SK-N-SH (cell line): ENCODE measurements around the gene GLYR1. TPM values are rescaled to one million over a fixed set of nuclear protein-coding genes. Genes with fewer than 3 reads are reported as not detected.

ENCODE experiments used
- CTCF ChIA-PET: fragments of 300-600, 350-600 bp; formaldehyde crosslinking; extraction: SDS; loops from one replicate; lab custom pipeline; 2021; lab: Yijun Ruan, JAX
- POLR2A ChIA-PET: fragments of 350-600 bp; sonication (Branson Sonifier 250); formaldehyde crosslinking; extraction: SDS; loops from one replicate; lab custom pipeline; 2020; ENCODE audit warnings: antibody characterized with exemption, inconsistent platforms; lab: Yijun Ruan, JAX
- DNase-seq: peaks from one replicate; pipeline ENCODE4 v3.0.0; 2012
- H2AFZ ChIP-seq: fragments of 200-600 bp; sonication (generic); 2 replicates; pipeline ENCODE4 v1.8.1; 2016; ENCODE audit warnings: antibody characterized with exemption, mild to moderate bottlenecking, low read depth
- H3F3A ChIP-seq: fragments of 200-600 bp; sonication (generic); replicated peaks from 2 replicates; pipeline ENCODE3; 2016; ENCODE audit warnings: antibody characterized with exemption, mild to moderate bottlenecking; ENCODE audit not compliant: insufficient read depth
- H3K27ac ChIP-seq, 2 experiments: fragments of 200-500 bp in 1 of 2; fragments of 200-600 bp in 1 of 2; sonication (Bioruptor generic) in 1 of 2; sonication (generic), shearing (Covaris generic) in 1 of 2; 2 replicates each; pipeline versions ENCODE4 v1.5.1 to v1.6.1; 2014 to 2016; ENCODE audit warnings: low read depth in 2 of 2, inconsistent platforms in 1 of 2, low read length in 1 of 2, mild to moderate bottlenecking in 1 of 2, mixed read lengths in 1 of 2
- H3K27me3 ChIP-seq: fragments of 200-600 bp; sonication (generic), shearing (Covaris generic); 2 replicates; pipeline ENCODE4 v1.6.1; 2016; ENCODE audit warnings: mixed run types; ENCODE audit not compliant: insufficient read depth
- H3K36me3 ChIP-seq, 2 experiments: fragments of 200-500 bp in 1 of 2; fragments of 200-600 bp in 1 of 2; sonication (Bioruptor generic) in 1 of 2; sonication (generic) in 1 of 2; replicated peaks in 1 of 2; 2 replicates each; pipeline versions ENCODE3 to v1.5.1; 2014 to 2016; ENCODE audit warnings: low read length in 1 of 2, mild to moderate bottlenecking in 1 of 2; ENCODE audit not compliant: insufficient read depth in 2 of 2, control insufficient read depth in 1 of 2
- H3K4me1 ChIP-seq, 2 experiments: fragments of 200-500 bp in 1 of 2; fragments of 200-600 bp in 1 of 2; sonication (Bioruptor generic) in 1 of 2; sonication (generic), shearing (Covaris generic) in 1 of 2; 2 replicates each; pipeline versions ENCODE4 v1.5.1 to v1.6.1; 2014 to 2016; ENCODE audit warnings: low read depth in 1 of 2, low read length in 1 of 2, mixed run types in 1 of 2; ENCODE audit not compliant: insufficient read depth in 2 of 2, control insufficient read depth in 1 of 2
- H3K4me2 ChIP-seq: fragments of 200-600 bp; sonication (generic), shearing (Covaris generic); 2 replicates; pipeline ENCODE4 v1.6.1; 2017; ENCODE audit warnings: mixed run types
- H3K4me3 ChIP-seq, 2 experiments: fragments of 200-500 bp in 1 of 2; fragments of 200-600 bp in 1 of 2; sonication (Bioruptor generic) in 1 of 2; sonication (generic), shearing (Covaris generic) in 1 of 2; 2 replicates each; pipeline versions ENCODE4 v1.5.1 to v1.8.1; 2014 to 2016; ENCODE audit warnings: low read depth in 2 of 2, inconsistent platforms in 1 of 2, low read length in 1 of 2, mild to moderate bottlenecking in 1 of 2, mixed read lengths in 1 of 2, moderate library complexity in 1 of 2
- H3K79me2 ChIP-seq: fragments of 200-600 bp; sonication (generic); 2 replicates; pipeline ENCODE4 v1.8.1; 2017; ENCODE audit warnings: mild to moderate bottlenecking; ENCODE audit not compliant: insufficient read depth
- H3K9ac ChIP-seq: fragments of 200-600 bp; sonication (generic); 2 replicates; pipeline ENCODE4 v1.6.1; 2017; ENCODE audit warnings: mixed run types
- H3K9me2 ChIP-seq: fragments of 200-600 bp; sonication (generic); 2 replicates; pipeline ENCODE4 v1.6.1; 2017; ENCODE audit warnings: mixed run types
- H3K9me3 ChIP-seq: fragments of 200-600 bp; sonication (generic); 2 replicates; pipeline ENCODE4 v1.6.1; 2017; ENCODE audit warnings: mixed run types, mild to moderate bottlenecking, moderate library complexity
- H4K20me1 ChIP-seq: fragments of 200-600 bp; sonication (generic); 2 replicates; pipeline ENCODE4 v1.6.1; 2017; ENCODE audit warnings: mild to moderate bottlenecking, mixed run types; ENCODE audit not compliant: insufficient read depth
- EZH2phosphoT487 ChIP-seq: fragments of 200-600 bp; sonication (generic); IDR thresholded peaks from 2 replicates; pipeline ENCODE4 v1.6.1; 2017; ENCODE audit warnings: low read depth, mixed run types, mild to moderate bottlenecking, antibody characterized with exemption, moderate library complexity, borderline replicate concordance
- FOXJ3 ChIP-seq: sonication (generic); formaldehyde crosslinking; IDR thresholded peaks from 2 replicates; pipeline ENCODE4 v1.5.1; 2020; ENCODE audit warnings: mild to moderate bottlenecking, missing genetic modification reagents
- FOXM1 ChIP-seq: IDR thresholded peaks from 2 replicates; pipeline ENCODE4 v1.4.0; 2012; ENCODE audit warnings: low read depth, mild to moderate bottlenecking
- GABPA ChIP-seq: IDR thresholded peaks from 2 replicates; pipeline ENCODE4 v1.4.0; 2012; ENCODE audit warnings: low read depth, mild to moderate bottlenecking
- JUND ChIP-seq: IDR thresholded peaks from 2 replicates; pipeline ENCODE4 v1.4.0; 2012
- MEF2A ChIP-seq: IDR thresholded peaks from 2 replicates; pipeline ENCODE4 v1.4.0; 2012; ENCODE audit warnings: low read depth, borderline replicate concordance
- NRF1 ChIP-seq: IDR thresholded peaks from 2 replicates; pipeline ENCODE4 v1.6.1; 2012; ENCODE audit warnings: low read depth, mild to moderate bottlenecking, low read length
- RCOR1 ChIP-seq: fragments of 150-350 bp; IDR thresholded peaks from 2 replicates; pipeline ENCODE4 v1.6.1; 2017; ENCODE audit warnings: antibody characterized with exemption, low read length
- SIN3A ChIP-seq: IDR thresholded peaks from 2 replicates; pipeline ENCODE4 v1.6.1; 2012; ENCODE audit warnings: low read depth, mild to moderate bottlenecking, low read length, moderate library complexity, borderline replicate concordance
- SMC3 ChIP-seq: IDR thresholded peaks from 2 replicates; pipeline ENCODE4 v1.6.1; 2012; ENCODE audit warnings: low read depth, low read length, improper control_type of control experiment
- TAF1 ChIP-seq: IDR thresholded peaks from 2 replicates; pipeline ENCODE4 v1.6.1; 2012; ENCODE audit warnings: low read depth, mild to moderate bottlenecking, low read length, moderate library complexity, borderline replicate concordance
- TCF12 ChIP-seq: IDR thresholded peaks from 2 replicates; pipeline ENCODE4 v1.4.0; 2012
- WGBS: methylation state at CpG from one replicate; pipeline ENCODE4 v1.1.6; 2017; ENCODE audit warnings: low lambda C conversion rate; 5-methylcytosine and 5-hydroxymethylcytosine counted together
- polyA plus RNA-seq, 3 experiments: library from polyadenylated mRNA; depleted of rRNA; stranded (reverse); fragments of >200 nt; gene quantifications; 2 replicates each; pipeline ENCODE4 v1.2.3, GENCODE V29; 2012
- TF ChIP-seq, protein P1 (sequence below): IDR thresholded peaks from 2 replicates; pipeline ENCODE4 v1.4.0; 2012; ENCODE audit warnings: low read depth, borderline replicate concordance
- TF ChIP-seq, protein P2 (sequence below): fragments of 150-350 bp; IDR thresholded peaks from 2 replicates; pipeline ENCODE4 v1.6.1; 2017; ENCODE audit warnings: antibody characterized with exemption, low read length, low read depth, borderline replicate concordance
- TF ChIP-seq, protein P3 (sequence below): fragments of 150-350 bp; IDR thresholded peaks from 2 replicates; pipeline ENCODE4 v1.6.1; 2016; ENCODE audit warnings: mild to moderate bottlenecking, low read depth, low read length
- TF ChIP-seq, protein P4 (sequence below): IDR thresholded peaks from 2 replicates; pipeline ENCODE4 v1.4.0; 2012; ENCODE audit warnings: low read depth, borderline replicate concordance
- TF ChIP-seq, protein P5 (sequence below): IDR thresholded peaks from 2 replicates; pipeline ENCODE4 v1.4.0; 2012; ENCODE audit warnings: low read depth
- TF ChIP-seq, protein P6 (sequence below): fragments of 200-600 bp; sonication (generic); IDR thresholded peaks from 2 replicates; pipeline ENCODE4 v1.6.1; 2017; ENCODE audit warnings: antibody characterized with exemption, mild to moderate bottlenecking, moderate library complexity

Gene GLYR1
- polyA plus RNA-seq, 1 of the 3 experiments (the other 2 are of a cell fraction) = 40.1 TPM

DNA sequence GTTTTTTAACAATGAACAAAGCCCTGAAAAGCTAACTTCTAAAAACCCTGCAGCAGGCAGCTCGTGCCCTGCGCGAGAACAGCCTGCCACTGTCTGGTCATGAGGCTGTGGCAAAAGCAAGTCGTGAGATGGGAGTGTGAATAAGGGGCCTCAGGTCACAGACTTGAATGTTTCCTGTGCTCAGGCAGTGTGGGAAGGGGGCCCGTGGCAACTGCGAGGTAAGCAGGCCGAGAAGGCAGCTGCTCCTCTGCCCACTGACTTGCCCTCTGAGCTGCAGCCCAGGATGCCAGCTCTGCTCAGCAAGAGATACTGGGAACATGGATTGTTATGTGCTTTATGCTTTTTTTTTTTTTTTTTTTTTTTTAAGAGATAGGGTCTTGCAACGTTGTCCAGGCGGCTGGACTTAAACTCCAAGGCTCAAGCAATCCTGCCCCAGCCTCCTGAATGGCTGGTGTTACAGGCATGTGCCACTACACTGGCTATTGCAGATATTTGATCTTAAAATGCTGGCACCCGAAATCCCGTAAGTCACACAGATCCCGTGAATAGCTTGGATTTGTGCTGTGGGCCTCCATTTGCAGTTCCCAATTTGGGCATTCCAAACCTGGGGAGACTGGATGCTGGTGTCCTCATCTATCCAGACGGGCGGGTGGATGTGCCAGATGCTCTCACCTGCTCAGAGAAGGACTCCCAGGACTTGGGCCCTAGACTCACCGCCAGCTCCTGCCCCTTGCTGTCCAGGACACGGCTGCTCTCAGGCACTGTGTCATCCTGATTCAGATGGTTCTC lies 44.2 kb upstream of the GLYR1 start:
- H3K4me2 ChIP-seq = no peak overlapping the region
- POLR2A ChIA-PET = no interaction called here
- no peaks in the 10 kb centered on the region for H3F3A ChIP-seq
- no peak overlapping the region for H3K4me3 ChIP-seq
- no peak overlapping the region for H2AFZ ChIP-seq
- WGBS = 96% methylated on average over 14 of the region's 16 CpGs
- H3K27ac ChIP-seq = no peak overlapping the region
- no peak for DNase-seq
- H3K9me2 ChIP-seq = no peaks in the 10 kb centered on the region
- TF ChIP-seq, protein P1, sequence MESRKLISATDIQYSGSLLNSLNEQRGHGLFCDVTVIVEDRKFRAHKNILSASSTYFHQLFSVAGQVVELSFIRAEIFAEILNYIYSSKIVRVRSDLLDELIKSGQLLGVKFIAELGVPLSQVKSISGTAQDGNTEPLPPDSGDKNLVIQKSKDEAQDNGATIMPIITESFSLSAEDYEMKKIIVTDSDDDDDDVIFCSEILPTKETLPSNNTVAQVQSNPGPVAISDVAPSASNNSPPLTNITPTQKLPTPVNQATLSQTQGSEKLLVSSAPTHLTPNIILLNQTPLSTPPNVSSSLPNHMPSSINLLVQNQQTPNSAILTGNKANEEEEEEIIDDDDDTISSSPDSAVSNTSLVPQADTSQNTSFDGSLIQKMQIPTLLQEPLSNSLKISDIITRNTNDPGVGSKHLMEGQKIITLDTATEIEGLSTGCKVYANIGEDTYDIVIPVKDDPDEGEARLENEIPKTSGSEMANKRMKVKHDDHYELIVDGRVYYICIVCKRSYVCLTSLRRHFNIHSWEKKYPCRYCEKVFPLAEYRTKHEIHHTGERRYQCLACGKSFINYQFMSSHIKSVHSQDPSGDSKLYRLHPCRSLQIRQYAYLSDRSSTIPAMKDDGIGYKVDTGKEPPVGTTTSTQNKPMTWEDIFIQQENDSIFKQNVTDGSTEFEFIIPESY = no peak
- no peak for TF ChIP-seq NRF1
- no peaks in the 10 kb centered on the region for H3K79me2 ChIP-seq
- CTCF ChIA-PET = interaction anchor here (1.0 kb wide), 1 partner anchor 65 kb away, joined by 3 read pairs; no protein-coding TSS in a partner anchor
- H3K4me1 ChIP-seq = no peaks in the 10 kb centered on the region
- no peaks in the 10 kb centered on the region for H3K27me3 ChIP-seq
- peaks cover 0 to 48% of the 10 kb centered on the region in 2 experiments for H3K36me3 ChIP-seq
- no peak overlapping the region for H3K9ac ChIP-seq
- no peaks in the 10 kb centered on the region for H3K9me3 ChIP-seq
- H4K20me1 ChIP-seq = no peaks in the 10 kb centered on the region

DNA sequence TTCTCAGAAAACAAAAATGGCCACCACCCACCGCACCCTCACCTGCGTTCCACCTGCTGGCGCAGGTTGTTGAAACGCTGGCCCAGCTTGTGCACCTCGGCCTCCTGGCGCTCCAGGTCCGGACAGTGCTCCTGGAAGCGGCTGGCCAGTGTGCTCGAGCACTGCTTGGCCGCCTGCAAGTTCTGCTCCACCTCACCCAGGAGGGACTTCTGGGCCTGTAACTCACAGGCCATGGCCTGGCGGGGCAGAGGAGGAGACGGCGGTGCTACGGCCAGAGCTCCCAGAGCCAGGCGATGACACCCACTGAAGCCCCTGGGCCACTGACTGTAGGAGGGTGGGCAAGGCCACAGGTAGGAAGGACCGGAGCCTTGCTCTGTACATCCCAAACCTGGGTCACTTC lies 43.6 kb upstream of the GLYR1 start:
- H4K20me1 ChIP-seq = no peaks in the 10 kb centered on the region
- no peaks in the 10 kb centered on the region for H3K4me1 ChIP-seq
- POLR2A ChIA-PET = no interaction called here
- no peaks in the 10 kb centered on the region for H3F3A ChIP-seq
- no peak overlapping the region for H3K4me2 ChIP-seq
- no peak overlapping the region for H3K27ac ChIP-seq
- no peak for DNase-seq
- H2AFZ ChIP-seq = no peak overlapping the region
- H3K9me2 ChIP-seq = no peaks in the 10 kb centered on the region
- H3K36me3 ChIP-seq = peaks cover 0 to 54% of the 10 kb centered on the region in 2 experiments
- 96% methylated on average over 9 of the region's 16 CpGs for WGBS
- H3K9me3 ChIP-seq = no peaks in the 10 kb centered on the region
- CTCF ChIA-PET = no interaction called here
- no peaks in the 10 kb centered on the region for H3K79me2 ChIP-seq
- H3K4me3 ChIP-seq = no peak overlapping the region
- TF ChIP-seq SMC3 (no peak), JUND (no peak), GABPA (no peak), TCF12 (no peak), FOXM1 (no peak), TAF1 (no peak), RCOR1 (no peak), SIN3A (no peak), EZH2phosphoT487 (no peak), NRF1 (no peak), MEF2A (no peak), FOXJ3 (CRISPR knock-in tag) (no peak)
- TF ChIP-seq, protein P2, sequence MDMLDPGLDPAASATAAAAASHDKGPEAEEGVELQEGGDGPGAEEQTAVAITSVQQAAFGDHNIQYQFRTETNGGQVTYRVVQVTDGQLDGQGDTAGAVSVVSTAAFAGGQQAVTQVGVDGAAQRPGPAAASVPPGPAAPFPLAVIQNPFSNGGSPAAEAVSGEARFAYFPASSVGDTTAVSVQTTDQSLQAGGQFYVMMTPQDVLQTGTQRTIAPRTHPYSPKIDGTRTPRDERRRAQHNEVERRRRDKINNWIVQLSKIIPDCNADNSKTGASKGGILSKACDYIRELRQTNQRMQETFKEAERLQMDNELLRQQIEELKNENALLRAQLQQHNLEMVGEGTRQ = no peak
- TF ChIP-seq, protein P3, sequence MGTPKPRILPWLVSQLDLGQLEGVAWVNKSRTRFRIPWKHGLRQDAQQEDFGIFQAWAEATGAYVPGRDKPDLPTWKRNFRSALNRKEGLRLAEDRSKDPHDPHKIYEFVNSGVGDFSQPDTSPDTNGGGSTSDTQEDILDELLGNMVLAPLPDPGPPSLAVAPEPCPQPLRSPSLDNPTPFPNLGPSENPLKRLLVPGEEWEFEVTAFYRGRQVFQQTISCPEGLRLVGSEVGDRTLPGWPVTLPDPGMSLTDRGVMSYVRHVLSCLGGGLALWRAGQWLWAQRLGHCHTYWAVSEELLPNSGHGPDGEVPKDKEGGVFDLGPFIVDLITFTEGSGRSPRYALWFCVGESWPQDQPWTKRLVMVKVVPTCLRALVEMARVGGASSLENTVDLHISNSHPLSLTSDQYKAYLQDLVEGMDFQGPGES = no peak
- TF ChIP-seq, protein P4, sequence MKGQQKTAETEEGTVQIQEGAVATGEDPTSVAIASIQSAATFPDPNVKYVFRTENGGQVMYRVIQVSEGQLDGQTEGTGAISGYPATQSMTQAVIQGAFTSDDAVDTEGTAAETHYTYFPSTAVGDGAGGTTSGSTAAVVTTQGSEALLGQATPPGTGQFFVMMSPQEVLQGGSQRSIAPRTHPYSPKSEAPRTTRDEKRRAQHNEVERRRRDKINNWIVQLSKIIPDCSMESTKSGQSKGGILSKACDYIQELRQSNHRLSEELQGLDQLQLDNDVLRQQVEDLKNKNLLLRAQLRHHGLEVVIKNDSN = no peak
- TF ChIP-seq, protein P5, sequence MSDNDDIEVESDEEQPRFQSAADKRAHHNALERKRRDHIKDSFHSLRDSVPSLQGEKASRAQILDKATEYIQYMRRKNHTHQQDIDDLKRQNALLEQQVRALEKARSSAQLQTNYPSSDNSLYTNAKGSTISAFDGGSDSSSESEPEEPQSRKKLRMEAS = no peak
- TF ChIP-seq, protein P6, sequence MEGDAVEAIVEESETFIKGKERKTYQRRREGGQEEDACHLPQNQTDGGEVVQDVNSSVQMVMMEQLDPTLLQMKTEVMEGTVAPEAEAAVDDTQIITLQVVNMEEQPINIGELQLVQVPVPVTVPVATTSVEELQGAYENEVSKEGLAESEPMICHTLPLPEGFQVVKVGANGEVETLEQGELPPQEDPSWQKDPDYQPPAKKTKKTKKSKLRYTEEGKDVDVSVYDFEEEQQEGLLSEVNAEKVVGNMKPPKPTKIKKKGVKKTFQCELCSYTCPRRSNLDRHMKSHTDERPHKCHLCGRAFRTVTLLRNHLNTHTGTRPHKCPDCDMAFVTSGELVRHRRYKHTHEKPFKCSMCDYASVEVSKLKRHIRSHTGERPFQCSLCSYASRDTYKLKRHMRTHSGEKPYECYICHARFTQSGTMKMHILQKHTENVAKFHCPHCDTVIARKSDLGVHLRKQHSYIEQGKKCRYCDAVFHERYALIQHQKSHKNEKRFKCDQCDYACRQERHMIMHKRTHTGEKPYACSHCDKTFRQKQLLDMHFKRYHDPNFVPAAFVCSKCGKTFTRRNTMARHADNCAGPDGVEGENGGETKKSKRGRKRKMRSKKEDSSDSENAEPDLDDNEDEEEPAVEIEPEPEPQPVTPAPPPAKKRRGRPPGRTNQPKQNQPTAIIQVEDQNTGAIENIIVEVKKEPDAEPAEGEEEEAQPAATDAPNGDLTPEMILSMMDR = no peak
- H3K9ac ChIP-seq = no peak overlapping the region
- no peaks in the 10 kb centered on the region for H3K27me3 ChIP-seq
